ENCODE measurements around the gene EXOC4.

Gene EXOC4

DNA sequence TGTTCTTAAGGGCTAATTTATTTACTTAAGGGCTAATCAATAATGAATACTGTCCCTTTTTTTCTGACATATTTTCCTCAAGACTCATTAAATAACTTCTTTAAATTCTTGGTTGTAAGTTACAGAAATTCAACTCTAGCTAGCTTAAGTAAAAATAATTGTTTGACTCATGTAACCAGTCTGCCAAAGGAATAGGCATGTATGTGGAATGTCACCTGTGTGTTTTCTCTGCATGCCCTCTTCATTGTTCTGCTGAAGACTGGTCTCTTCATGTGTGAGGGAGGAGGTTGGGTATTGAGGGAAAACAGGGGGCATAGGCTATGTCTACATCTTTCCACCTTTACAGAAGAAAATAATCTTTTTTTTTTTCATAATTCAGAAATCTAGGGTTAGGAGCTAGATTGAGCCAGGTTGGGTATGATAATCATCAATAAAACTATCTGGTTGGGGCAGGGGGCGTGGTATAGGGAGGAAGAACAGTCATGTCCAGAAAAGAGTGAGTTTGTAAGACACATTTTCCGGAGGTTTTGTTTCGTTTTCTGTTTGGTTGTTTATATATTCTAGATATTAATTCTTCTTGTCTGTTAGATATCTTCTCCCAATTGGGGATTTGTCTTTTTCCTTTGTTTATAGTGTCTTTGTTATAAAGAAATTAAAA is 37.9 kb downstream of the EXOC4 start:
- Histone ChIP-seq H3K9me3 (no peaks in the 10 kb centered on the region), H3K4me1 (no peaks in the 10 kb centered on the region), H3K4me3 (no peak overlapping the region), H3K36me3 (peaks cover 0 to 15% (median 9%) of the 10 kb centered on the region in 3 donors), H3K27ac (no peak overlapping the region), H3K27me3 (no peaks in the 10 kb centered on the region)
- TF ChIP-seq, protein P1, sequence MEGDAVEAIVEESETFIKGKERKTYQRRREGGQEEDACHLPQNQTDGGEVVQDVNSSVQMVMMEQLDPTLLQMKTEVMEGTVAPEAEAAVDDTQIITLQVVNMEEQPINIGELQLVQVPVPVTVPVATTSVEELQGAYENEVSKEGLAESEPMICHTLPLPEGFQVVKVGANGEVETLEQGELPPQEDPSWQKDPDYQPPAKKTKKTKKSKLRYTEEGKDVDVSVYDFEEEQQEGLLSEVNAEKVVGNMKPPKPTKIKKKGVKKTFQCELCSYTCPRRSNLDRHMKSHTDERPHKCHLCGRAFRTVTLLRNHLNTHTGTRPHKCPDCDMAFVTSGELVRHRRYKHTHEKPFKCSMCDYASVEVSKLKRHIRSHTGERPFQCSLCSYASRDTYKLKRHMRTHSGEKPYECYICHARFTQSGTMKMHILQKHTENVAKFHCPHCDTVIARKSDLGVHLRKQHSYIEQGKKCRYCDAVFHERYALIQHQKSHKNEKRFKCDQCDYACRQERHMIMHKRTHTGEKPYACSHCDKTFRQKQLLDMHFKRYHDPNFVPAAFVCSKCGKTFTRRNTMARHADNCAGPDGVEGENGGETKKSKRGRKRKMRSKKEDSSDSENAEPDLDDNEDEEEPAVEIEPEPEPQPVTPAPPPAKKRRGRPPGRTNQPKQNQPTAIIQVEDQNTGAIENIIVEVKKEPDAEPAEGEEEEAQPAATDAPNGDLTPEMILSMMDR (IDR thresholded peaks at IDR 0.05) = no peak
- DNase-seq = no peak
- intact Hi-C loops (cut with DNase I; ENCODE audit: low total_unique reads) = no loop called here

DNA sequence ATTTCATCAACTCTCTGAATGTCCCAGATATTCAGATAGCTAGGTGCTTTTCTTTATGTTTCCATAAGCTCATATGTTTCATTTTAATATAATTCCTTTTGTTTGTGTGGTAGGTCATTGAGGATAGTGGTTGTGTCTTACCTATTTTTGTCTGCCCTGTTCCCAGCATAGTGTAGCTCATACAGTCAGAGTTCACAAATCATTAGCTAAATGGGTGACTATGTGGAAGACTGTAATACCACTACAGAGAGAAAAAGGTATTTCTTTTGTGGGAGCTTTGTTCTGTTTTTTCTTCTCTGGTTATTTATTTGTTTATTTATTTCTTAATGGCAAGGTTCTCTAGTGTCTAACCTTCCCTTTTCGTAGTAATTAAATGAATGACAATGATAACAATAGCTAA is 39.8 kb downstream of the EXOC4 start:
- no peaks in the 10 kb centered on the region for H3K4me1 ChIP-seq
- no peaks in the 10 kb centered on the region for H3K9me3 ChIP-seq
- TF ChIP-seq, protein P1 (IDR thresholded peaks at IDR 0.05) = no peak
- no peak overlapping the region for H3K27ac ChIP-seq
- H3K4me3 ChIP-seq = no peak overlapping the region
- intact Hi-C loops (cut with DNase I; ENCODE audit: low total_unique reads) = no loop called here
- no peak for DNase-seq
- H3K36me3 ChIP-seq = peaks cover 0 to 15% (median 9%) of the 10 kb centered on the region in 3 donors
- no peaks in the 10 kb centered on the region for H3K27me3 ChIP-seq

GRCh38 chr7:133293384-133294160 is 40.7 kb downstream of the EXOC4 start:
- Histone ChIP-seq H3K36me3 (peaks cover 0 to 14% (median 9%) of the 10 kb centered on the region in 3 donors), H3K4me3 (no peak overlapping the region), H3K27me3 (no peaks in the 10 kb centered on the region), H3K4me1 (no peaks in the 10 kb centered on the region), H3K27ac (no peak overlapping the region), H3K9me3 (no peaks in the 10 kb centered on the region)
- no peak for DNase-seq
- intact Hi-C loops (cut with DNase I; ENCODE audit: low total_unique reads) = no loop called here
- TF ChIP-seq, protein P1 (IDR thresholded peaks at IDR 0.05) = no peak

DNA sequence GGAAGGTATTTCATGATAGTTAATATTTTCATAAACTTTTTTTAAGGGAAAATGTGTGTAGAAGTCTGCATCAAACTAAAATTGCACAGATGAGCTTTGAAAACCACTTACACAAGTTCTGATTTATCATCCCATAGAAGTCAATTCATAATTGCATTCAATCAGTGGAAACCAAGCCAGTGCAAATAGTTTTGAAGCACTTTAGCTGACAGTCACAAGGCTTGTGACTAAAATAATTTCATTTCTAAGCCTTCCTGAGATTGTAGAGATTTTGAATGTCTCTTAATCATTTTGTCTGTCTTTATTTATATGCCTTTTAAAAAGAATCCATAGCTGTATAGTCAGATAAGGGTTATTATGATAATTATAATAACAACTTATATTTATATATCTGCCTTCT is 41.4 kb downstream of the EXOC4 start:
- Histone ChIP-seq H3K9me3 (no peaks in the 10 kb centered on the region), H3K36me3 (peaks cover 0 to 7% (median 3%) of the 10 kb centered on the region in 3 donors), H3K4me3 (no peak overlapping the region), H3K27ac (no peak overlapping the region), H3K27me3 (no peaks in the 10 kb centered on the region), H3K4me1 (no peaks in the 10 kb centered on the region)
- intact Hi-C loops (cut with DNase I; ENCODE audit: low total_unique reads) = no loop called here
- no peak for DNase-seq
- TF ChIP-seq, protein P1 (IDR thresholded peaks at IDR 0.05) = no peak

DNA sequence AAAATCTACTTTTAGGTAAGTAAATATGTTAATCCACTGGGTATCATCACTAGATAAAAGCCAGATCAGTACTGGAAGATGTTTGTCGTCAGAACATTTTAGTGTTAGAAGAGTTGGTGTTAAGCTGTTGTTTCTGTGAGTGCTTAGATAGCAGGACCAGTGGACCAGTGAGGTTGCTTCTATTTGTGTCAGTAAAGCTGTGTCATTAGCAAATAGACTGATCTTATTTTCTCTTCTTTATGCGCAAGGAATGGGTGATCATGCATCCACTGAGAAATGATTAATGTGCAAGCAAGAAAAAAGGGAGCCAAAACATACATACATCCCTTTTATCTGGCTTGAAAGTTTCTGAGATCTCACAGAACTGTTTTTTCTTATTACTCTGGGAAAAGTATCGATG is 42.6 kb downstream of the EXOC4 start:
- no peak for DNase-seq
- no peaks in the 10 kb centered on the region for H3K27me3 ChIP-seq
- H3K4me1 ChIP-seq = peaks cover 0 to 4% (median 0%) of the 10 kb centered on the region in 4 donors
- H3K36me3 ChIP-seq = no peaks in the 10 kb centered on the region
- intact Hi-C loops (cut with DNase I; ENCODE audit: low total_unique reads) = no loop called here
- no peaks in the 10 kb centered on the region for H3K9me3 ChIP-seq
- TF ChIP-seq, protein P1 (IDR thresholded peaks at IDR 0.05) = no peak
- no peak overlapping the region for H3K27ac ChIP-seq
- no peak overlapping the region for H3K4me3 ChIP-seq
